ENCODE measurements around the gene DOCK1.

DOCK1 gene

GRCh38 chr10:127236266-127236665, 331.0 kb downstream of the DOCK1 start:
- no peaks in the 10 kb centered on the region for H3K36me3 ChIP-seq
- DNase-seq, result no peak
- no peaks in the 10 kb centered on the region for H3K27me3 ChIP-seq (ENCODE audit: insufficient read depth, low read depth, severe bottlenecking)
- no peaks in the 10 kb centered on the region for H3K9me3 ChIP-seq (ENCODE audit: severe bottlenecking)
- TF ChIP-seq, protein P1, sequence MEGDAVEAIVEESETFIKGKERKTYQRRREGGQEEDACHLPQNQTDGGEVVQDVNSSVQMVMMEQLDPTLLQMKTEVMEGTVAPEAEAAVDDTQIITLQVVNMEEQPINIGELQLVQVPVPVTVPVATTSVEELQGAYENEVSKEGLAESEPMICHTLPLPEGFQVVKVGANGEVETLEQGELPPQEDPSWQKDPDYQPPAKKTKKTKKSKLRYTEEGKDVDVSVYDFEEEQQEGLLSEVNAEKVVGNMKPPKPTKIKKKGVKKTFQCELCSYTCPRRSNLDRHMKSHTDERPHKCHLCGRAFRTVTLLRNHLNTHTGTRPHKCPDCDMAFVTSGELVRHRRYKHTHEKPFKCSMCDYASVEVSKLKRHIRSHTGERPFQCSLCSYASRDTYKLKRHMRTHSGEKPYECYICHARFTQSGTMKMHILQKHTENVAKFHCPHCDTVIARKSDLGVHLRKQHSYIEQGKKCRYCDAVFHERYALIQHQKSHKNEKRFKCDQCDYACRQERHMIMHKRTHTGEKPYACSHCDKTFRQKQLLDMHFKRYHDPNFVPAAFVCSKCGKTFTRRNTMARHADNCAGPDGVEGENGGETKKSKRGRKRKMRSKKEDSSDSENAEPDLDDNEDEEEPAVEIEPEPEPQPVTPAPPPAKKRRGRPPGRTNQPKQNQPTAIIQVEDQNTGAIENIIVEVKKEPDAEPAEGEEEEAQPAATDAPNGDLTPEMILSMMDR (IDR thresholded peaks at IDR 0.05; ENCODE audit: low read depth, low read length), result no peak
- H3K27ac ChIP-seq, result no peak overlapping the region
- H3K4me3 ChIP-seq (ENCODE audit: low read depth, low read length), result no peak overlapping the region

DNA sequence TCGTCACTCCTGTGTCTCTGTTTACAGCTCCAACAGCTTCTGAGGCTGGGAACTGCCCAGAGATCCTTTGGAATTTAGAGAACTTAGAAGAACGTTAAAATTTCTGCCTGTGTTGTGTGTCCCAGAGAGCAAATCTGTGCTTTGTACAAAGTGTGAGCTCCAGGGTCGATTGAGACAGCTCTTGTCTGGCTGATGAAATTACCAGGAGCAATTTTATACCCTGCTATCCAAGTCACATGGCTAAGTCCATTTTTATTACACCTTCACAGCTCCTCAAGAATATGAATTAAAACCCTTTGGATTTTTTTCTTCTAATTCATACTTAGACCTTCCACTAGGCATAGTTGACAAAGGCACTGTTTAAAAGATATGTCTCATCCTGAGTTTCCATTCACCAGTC, 337.7 kb downstream of the DOCK1 start:
- no peaks in the 10 kb centered on the region for H3K36me3 ChIP-seq
- no peaks in the 10 kb centered on the region for H3K27me3 ChIP-seq (ENCODE audit: insufficient read depth, low read depth, severe bottlenecking)
- H3K9me3 ChIP-seq (ENCODE audit: severe bottlenecking), result no peaks in the 10 kb centered on the region
- no peak for DNase-seq
- TF ChIP-seq, protein P1 (IDR thresholded peaks at IDR 0.05; ENCODE audit: low read depth, low read length), result no peak
- no peak overlapping the region for H3K27ac ChIP-seq
- no peak overlapping the region for H3K4me3 ChIP-seq (ENCODE audit: low read depth, low read length)

DNA sequence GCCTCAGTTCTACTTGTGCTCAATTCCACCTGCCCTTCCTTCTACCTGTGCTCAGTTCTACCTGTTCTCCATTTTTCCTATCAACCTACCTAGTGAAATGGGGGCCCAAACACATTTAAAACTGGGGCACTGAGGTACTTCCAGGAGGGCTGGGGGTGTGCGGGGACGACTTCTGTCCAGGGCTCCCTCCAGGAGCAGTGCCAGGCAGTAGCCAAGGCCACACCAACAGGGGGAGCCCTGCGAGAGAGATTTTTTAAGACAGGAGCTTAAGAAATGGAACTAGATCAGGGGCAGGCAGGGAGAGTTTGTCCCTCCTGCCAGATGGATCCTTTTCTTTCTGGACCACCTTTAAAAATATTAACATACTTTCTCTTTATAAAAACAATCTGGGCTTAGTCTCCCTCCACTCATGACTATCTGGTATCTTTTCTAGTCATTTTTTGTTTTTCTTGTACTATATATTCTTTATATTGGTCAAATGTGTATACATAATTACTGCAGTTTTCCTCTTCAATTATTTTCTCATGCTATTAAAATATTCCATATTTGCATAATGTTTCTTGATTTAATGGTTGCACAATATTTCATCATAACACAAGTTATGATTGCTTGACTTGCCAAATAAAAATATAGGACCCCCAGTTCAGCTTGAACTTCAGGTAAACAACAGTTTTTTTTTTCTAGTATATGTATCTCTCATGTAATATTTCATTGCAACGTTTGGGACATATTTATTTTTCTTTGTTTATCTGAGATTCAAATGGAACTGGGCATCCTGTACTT, 338.5 kb downstream of the DOCK1 start:
- no peak overlapping the region for H3K27ac ChIP-seq
- no peaks in the 10 kb centered on the region for H3K9me3 ChIP-seq (ENCODE audit: severe bottlenecking)
- peak; percentile 84 for DNase-seq
- H3K27me3 ChIP-seq (ENCODE audit: insufficient read depth, low read depth, severe bottlenecking), result no peaks in the 10 kb centered on the region
- no peak overlapping the region for H3K4me3 ChIP-seq (ENCODE audit: low read depth, low read length)
- H3K36me3 ChIP-seq, result no peaks in the 10 kb centered on the region
- TF ChIP-seq, protein P1 (IDR thresholded peaks at IDR 0.05; ENCODE audit: low read depth, low read length), result peak; percentile 79

- Histone ChIP-seq H3K27ac (no peak overlapping the region), H3K27me3 (ENCODE audit: insufficient read depth, low read depth, severe bottlenecking) (no peaks in the 10 kb centered on the region), H3K9me3 (ENCODE audit: severe bottlenecking) (no peaks in the 10 kb centered on the region), H3K4me3 (ENCODE audit: low read depth, low read length) (no peak overlapping the region), H3K36me3 (peaks cover 3% of the 10 kb centered on the region; the same call in 1 of the 2 replicates)
- DNase-seq, result no peak
- TF ChIP-seq, protein P1 (IDR thresholded peaks at IDR 0.05; ENCODE audit: low read depth, low read length), result no peak
Measured at GRCh38 chr10:127245456-127245855, 340.2 kb downstream of the DOCK1 start.

DNA sequence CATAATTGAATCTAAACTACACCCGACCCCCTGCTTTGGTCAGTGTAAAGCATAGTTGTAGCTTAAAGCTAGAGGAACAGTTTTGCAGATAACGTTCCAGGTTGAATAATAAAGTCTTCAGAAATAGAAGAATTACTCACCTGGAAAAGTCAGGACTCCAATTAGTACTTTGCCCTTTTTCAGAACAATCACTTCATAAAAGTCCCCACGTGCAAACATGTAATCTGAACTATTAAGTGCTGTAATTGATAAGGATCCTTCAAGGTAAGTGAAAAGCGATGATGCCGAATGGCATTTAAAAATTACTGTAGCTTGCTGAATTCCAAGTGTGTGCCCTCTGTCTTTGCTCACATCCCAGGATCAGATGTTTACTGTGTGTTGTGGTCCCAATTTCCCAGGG, 344.8 kb downstream of the DOCK1 start:
- no peak overlapping the region for H3K27ac ChIP-seq
- no peak overlapping the region for H3K4me3 ChIP-seq (ENCODE audit: low read depth, low read length)
- H3K9me3 ChIP-seq (ENCODE audit: severe bottlenecking), result no peaks in the 10 kb centered on the region
- TF ChIP-seq, protein P1 (IDR thresholded peaks at IDR 0.05; ENCODE audit: low read depth, low read length), result no peak
- no peaks in the 10 kb centered on the region for H3K27me3 ChIP-seq (ENCODE audit: insufficient read depth, low read depth, severe bottlenecking)
- peaks cover 3% of the 10 kb centered on the region; the same call in 1 of the 2 replicates for H3K36me3 ChIP-seq
- no peak for DNase-seq

DNA sequence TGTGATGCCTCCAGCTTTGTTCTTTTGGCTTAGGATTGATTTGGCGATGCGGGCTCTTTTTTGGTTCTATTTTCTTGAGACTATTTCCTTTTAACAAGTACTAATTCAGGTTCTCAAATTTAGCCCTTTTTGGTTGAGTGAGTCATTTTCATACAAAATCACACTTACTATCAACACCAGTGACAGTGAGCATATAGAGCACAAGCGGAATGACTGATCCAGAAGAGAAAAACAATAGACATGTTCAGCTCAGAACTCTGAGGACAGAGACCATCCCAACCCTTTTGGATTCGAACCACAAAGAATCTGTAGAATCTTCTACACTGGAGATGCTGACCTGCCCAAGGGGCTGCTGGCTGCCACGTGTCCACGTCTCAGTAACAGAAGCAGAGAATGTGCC, 347.6 kb downstream of the DOCK1 start:
- no peaks in the 10 kb centered on the region for H3K27me3 ChIP-seq (ENCODE audit: insufficient read depth, low read depth, severe bottlenecking)
- no peak for DNase-seq
- H3K9me3 ChIP-seq (ENCODE audit: severe bottlenecking), result no peaks in the 10 kb centered on the region
- peaks cover 3% of the 10 kb centered on the region; the same call in 1 of the 2 replicates for H3K36me3 ChIP-seq
- no peak overlapping the region for H3K4me3 ChIP-seq (ENCODE audit: low read depth, low read length)
- no peak overlapping the region for H3K27ac ChIP-seq
- TF ChIP-seq, protein P1 (IDR thresholded peaks at IDR 0.05; ENCODE audit: low read depth, low read length), result no peak

Measured in WERI-Rb-1 (cell line).